GM10266 (cell line): ENCODE results near the gene CALU.

Source experiments
- DNase-seq: peaks from one replicate; pipeline ENCODE4 v3.0.0; 2012; ENCODE audit errors: extremely low spot score
- TF ChIP-seq, protein P1 (sequence below): IDR thresholded peaks from 2 replicates; pipeline ENCODE4 v1.5.1; 2012; ENCODE audit warnings: mild to moderate bottlenecking, low read depth; ENCODE audit not compliant: control insufficient read depth, insufficient read depth; ENCODE audit errors: missing control alignments

Gene CALU

GRCh38 chr7:128818694-128819093 is 79.5 kb downstream of the CALU start:
- TF ChIP-seq, protein P1, sequence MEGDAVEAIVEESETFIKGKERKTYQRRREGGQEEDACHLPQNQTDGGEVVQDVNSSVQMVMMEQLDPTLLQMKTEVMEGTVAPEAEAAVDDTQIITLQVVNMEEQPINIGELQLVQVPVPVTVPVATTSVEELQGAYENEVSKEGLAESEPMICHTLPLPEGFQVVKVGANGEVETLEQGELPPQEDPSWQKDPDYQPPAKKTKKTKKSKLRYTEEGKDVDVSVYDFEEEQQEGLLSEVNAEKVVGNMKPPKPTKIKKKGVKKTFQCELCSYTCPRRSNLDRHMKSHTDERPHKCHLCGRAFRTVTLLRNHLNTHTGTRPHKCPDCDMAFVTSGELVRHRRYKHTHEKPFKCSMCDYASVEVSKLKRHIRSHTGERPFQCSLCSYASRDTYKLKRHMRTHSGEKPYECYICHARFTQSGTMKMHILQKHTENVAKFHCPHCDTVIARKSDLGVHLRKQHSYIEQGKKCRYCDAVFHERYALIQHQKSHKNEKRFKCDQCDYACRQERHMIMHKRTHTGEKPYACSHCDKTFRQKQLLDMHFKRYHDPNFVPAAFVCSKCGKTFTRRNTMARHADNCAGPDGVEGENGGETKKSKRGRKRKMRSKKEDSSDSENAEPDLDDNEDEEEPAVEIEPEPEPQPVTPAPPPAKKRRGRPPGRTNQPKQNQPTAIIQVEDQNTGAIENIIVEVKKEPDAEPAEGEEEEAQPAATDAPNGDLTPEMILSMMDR = no peak
- DNase-seq = no peak
